Measurements from ENCODE around the gene EPSTI1. TPM values are rescaled to one million over a fixed set of nuclear protein-coding genes. Genes with fewer than 3 reads are reported as not detected.

The EPSTI1 gene
- total RNA-seq, 2 experiments from 2014 or later = 8.4 to 9.7 TPM

DNA sequence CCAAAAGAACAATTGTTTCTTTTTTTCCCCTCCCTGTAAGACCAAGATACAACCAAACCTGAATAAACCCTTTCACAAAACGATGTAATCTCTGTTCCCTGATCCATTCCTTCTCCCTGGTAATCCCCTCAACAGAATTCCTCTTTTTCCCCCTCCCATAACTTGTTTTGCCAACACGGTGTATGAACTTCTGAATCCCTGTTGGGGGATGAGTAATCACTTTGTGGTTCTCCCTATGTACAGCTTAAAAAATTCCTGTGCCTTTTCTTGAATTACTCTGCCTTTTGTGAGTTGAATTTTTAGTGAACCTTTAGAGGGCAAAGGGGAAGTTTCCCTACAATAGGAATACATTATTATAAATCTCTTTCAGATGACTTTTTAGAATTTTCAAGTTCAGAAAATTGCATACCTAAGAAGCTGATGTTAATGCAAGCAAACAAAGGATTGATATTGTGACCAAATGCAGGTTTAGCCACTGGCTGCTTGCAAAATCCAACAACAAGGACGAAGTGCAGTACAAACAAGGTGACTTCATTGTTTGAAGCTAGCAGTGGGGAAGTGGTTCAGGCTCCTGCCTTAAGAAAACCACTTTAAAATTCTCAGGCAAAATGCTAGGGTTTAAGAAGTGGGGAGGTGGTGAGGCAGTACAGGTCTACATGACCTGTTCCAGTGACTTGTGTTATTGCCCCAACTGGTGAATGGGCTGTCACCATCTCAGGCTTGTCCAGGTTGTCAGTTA lies 15.0 kb upstream of the EPSTI1 start:
- no peak for TF ChIP-seq CTCF (IDR thresholded peaks at IDR 0.05)
- peaks cover 1% of the 10 kb centered on the region for H3K27me3 Mint-ChIP-seq
- DNase-seq = no peak
- POLR2A ChIA-PET = interaction anchor here (0.7 kb wide), 1 partner anchor 1234 kb away, joined by 3 read pairs; no protein-coding TSS in a partner anchor
- H3K9me3 Mint-ChIP-seq = no peaks in the 10 kb centered on the region
- no peak for ATAC-seq
- H3K27ac Mint-ChIP-seq = no peak overlapping the region
- H3K4me3 Mint-ChIP-seq = no peak overlapping the region
- CTCF ChIA-PET = interaction anchor here (1.1 kb wide), 1 partner anchor 37 kb away, joined by 6 read pairs; no protein-coding TSS in a partner anchor
- H3K36me3 Mint-ChIP-seq (ENCODE audit: low read depth) = no peaks in the 10 kb centered on the region
- no peaks in the 10 kb centered on the region for H3K4me1 Mint-ChIP-seq (ENCODE audit: low read depth)
- intact Hi-C loops (cut with micrococcal nuclease) = no loop called here

DNA sequence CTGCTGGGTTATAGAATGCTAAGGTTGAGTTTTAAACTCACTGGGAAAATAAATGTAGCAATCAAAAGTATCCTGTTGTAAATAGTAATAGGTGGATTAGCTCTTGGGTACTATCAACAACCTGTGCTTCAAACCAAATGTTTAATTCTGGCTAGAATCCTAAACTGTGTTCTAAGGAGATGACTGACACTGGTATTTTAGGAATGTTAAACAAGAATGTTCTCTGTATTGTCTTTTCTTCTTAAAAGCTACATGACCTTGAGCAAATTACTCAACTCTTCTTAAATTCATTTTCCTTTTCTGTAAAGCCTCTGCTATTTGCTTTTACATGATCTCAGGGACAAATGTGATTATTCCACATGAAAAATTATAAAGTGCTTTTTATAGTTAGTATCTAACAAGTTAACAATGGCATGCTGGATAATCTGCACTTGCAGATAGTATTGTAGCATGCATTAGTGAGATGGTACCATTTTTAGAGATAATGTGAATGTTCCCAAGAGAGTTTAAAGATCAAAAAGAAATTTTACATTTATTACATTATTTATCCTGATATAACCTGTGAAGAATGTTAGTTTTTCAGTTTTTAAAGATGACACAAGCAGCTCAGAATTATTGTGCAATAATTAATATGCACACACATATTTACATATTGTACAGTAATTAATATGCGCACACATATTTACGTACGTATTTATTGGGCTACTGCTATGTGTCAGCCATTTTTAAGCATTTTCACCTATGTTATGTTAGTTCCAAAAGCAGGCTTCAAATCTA lies 13.6 kb upstream of the EPSTI1 start:
- no peak overlapping the region for H3K4me3 Mint-ChIP-seq
- no peak overlapping the region for H3K27ac Mint-ChIP-seq
- ATAC-seq = no peak
- no peak for TF ChIP-seq CTCF (IDR thresholded peaks at IDR 0.05)
- peaks cover 1% of the 10 kb centered on the region for H3K27me3 Mint-ChIP-seq
- no peak for DNase-seq
- H3K9me3 Mint-ChIP-seq = peaks cover 4% of the 10 kb centered on the region
- H3K36me3 Mint-ChIP-seq (ENCODE audit: low read depth) = no peaks in the 10 kb centered on the region
- CTCF ChIA-PET = no interaction called here
- no peaks in the 10 kb centered on the region for H3K4me1 Mint-ChIP-seq (ENCODE audit: low read depth)
- POLR2A ChIA-PET = no interaction called here
- intact Hi-C loops (cut with micrococcal nuclease) = no loop called here

GRCh38 chr13:43003729-43004128 lies 11.7 kb upstream of the EPSTI1 start:
- TF ChIP-seq CTCF (IDR thresholded peaks at IDR 0.05) = no peak
- intact Hi-C loops (cut with micrococcal nuclease) = no loop called here
- ATAC-seq = no peak
- no peak for DNase-seq
- Mint-ChIP-seq H3K36me3 (ENCODE audit: low read depth) (no peaks in the 10 kb centered on the region), H3K27me3 (peaks cover 1% of the 10 kb centered on the region), H3K4me3 (no peak overlapping the region), H3K27ac (no peak overlapping the region), H3K4me1 (ENCODE audit: low read depth) (no peaks in the 10 kb centered on the region), H3K9me3 (peaks cover 4% of the 10 kb centered on the region)
- POLR2A ChIA-PET = no interaction called here
- CTCF ChIA-PET = no interaction called here

- Mint-ChIP-seq H3K27ac (no peak overlapping the region), H3K4me3 (no peak overlapping the region), H3K9me3 (peaks cover 4% of the 10 kb centered on the region), H3K4me1 (ENCODE audit: low read depth) (peaks cover under 1% of the 10 kb centered on the region), H3K27me3 (peaks cover 1% of the 10 kb centered on the region), H3K36me3 (ENCODE audit: low read depth) (no peaks in the 10 kb centered on the region)
- no peak for ATAC-seq
- TF ChIP-seq CTCF (IDR thresholded peaks at IDR 0.05) = no peak
- no peak for DNase-seq
- intact Hi-C loops (cut with micrococcal nuclease) = no loop called here
- POLR2A ChIA-PET = no interaction called here
- CTCF ChIA-PET = no interaction called here
These were observed 11.0 kb upstream of the EPSTI1 start for GRCh38 chr13:43003010-43003409.

- H3K9me3 Mint-ChIP-seq = peaks cover 4% of the 10 kb centered on the region
- CTCF ChIA-PET = no interaction called here
- peaks cover 1% of the 10 kb centered on the region for H3K27me3 Mint-ChIP-seq
- DNase-seq (no peak), ATAC-seq (no peak)
- H3K4me1 Mint-ChIP-seq (ENCODE audit: low read depth) = peaks cover 9% of the 10 kb centered on the region
- intact Hi-C loops (cut with micrococcal nuclease) = no loop called here
- H3K27ac Mint-ChIP-seq = no peak overlapping the region
- H3K36me3 Mint-ChIP-seq (ENCODE audit: low read depth) = no peaks in the 10 kb centered on the region
- no peak overlapping the region for H3K4me3 Mint-ChIP-seq
- POLR2A ChIA-PET = no interaction called here
- no peak for TF ChIP-seq CTCF (IDR thresholded peaks at IDR 0.05)
These were observed 10.0 kb upstream of the EPSTI1 start for GRCh38 chr13:43002021-43002420.
